ENCODE data around the gene AGTRAP. TPM values are rescaled to one million over a fixed set of nuclear protein-coding genes. Genes with fewer than 3 reads are reported as not detected.
A peak's percentile ranks its signal among the peaks of the same experiment; 100 is the strongest.

The AGTRAP gene
- total RNA-seq, 1 donor from 2014 or later: 95.6 TPM

DNA sequence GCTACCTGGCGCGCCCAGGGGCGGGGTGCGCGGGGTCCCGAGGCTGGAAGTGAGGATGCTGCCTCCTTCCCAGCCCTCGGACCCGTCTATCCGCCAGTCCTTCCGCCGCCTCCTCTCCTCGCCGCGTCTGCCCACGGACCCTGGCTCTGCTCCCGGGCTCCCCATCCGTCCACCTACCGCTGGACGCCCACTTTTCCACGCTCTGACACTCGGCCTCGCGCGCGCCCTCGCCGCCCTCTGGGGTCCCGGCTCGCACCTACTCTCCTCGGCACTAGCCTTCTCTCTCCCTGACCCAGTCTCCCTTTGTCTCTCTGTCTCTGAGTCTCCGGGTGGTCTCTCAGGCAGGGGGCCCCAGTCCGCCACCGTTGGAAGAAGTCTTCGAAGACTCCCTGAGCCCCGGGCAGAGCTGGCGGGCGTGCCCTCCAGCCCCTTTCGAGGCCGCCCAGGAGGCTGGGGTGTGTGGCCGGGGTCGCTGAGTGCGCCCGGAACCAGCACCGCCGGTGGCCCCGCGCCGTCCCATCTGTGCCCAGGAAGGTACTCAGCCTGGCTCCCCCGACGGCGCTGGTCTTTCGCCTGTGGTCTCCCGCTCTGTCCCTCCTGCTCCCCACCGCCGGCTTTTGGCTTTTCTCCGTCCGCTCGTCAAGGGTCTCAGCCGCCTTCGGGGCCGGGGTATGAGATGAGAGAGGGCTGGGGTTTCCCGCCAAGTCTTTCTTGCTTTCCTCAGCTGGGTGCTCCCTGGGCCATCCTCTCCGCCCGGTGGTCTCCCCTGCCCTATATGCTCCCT, 43.8 kb upstream of the AGTRAP start:
- Histone ChIP-seq H3K9me3 (no peaks in the 10 kb centered on the region), H3K36me3 (no peaks in the 10 kb centered on the region), H3K27ac (no peak overlapping the region), H3K27me3 (peaks cover 34% of the 10 kb centered on the region), H3K4me3 (peak overlapping the region; percentile 28 to 48), H3K4me1 (peaks cover 8 to 15% of the 10 kb centered on the region in 2 donors)
- DNase-seq (ENCODE audit: low spot score in 2 of 2): no peak
- TF ChIP-seq, protein P1, sequence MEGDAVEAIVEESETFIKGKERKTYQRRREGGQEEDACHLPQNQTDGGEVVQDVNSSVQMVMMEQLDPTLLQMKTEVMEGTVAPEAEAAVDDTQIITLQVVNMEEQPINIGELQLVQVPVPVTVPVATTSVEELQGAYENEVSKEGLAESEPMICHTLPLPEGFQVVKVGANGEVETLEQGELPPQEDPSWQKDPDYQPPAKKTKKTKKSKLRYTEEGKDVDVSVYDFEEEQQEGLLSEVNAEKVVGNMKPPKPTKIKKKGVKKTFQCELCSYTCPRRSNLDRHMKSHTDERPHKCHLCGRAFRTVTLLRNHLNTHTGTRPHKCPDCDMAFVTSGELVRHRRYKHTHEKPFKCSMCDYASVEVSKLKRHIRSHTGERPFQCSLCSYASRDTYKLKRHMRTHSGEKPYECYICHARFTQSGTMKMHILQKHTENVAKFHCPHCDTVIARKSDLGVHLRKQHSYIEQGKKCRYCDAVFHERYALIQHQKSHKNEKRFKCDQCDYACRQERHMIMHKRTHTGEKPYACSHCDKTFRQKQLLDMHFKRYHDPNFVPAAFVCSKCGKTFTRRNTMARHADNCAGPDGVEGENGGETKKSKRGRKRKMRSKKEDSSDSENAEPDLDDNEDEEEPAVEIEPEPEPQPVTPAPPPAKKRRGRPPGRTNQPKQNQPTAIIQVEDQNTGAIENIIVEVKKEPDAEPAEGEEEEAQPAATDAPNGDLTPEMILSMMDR (IDR thresholded peaks at IDR 0.05): no peak
- intact Hi-C loops (cut with DNase I): no loop called here

GRCh38 chr1:11693024-11693590, 42.8 kb upstream of the AGTRAP start:
- peak in 1 of 2 donors; percentile 70 for DNase-seq (ENCODE audit: low spot score in 2 of 2)
- peaks cover 34% of the 10 kb centered on the region for H3K27me3 ChIP-seq
- TF ChIP-seq, protein P1 (IDR thresholded peaks at IDR 0.05): no peak
- H3K4me1 ChIP-seq: peaks cover 8 to 15% of the 10 kb centered on the region in 2 donors
- H3K4me3 ChIP-seq: no peak overlapping the region
- intact Hi-C loops (cut with DNase I): no loop called here
- H3K9me3 ChIP-seq: no peaks in the 10 kb centered on the region
- no peaks in the 10 kb centered on the region for H3K36me3 ChIP-seq
- no peak overlapping the region for H3K27ac ChIP-seq

GRCh38 chr1:11693917-11694316, 42.0 kb upstream of the AGTRAP start:
- intact Hi-C loops (cut with DNase I): no loop called here
- Histone ChIP-seq H3K36me3 (no peaks in the 10 kb centered on the region), H3K4me1 (peaks cover 8 to 15% of the 10 kb centered on the region in 2 donors), H3K9me3 (no peaks in the 10 kb centered on the region), H3K4me3 (no peak overlapping the region), H3K27ac (no peak overlapping the region), H3K27me3 (peaks cover 34% of the 10 kb centered on the region)
- TF ChIP-seq, protein P1 (IDR thresholded peaks at IDR 0.05): no peak
- no peak for DNase-seq (ENCODE audit: low spot score in 2 of 2)

DNA sequence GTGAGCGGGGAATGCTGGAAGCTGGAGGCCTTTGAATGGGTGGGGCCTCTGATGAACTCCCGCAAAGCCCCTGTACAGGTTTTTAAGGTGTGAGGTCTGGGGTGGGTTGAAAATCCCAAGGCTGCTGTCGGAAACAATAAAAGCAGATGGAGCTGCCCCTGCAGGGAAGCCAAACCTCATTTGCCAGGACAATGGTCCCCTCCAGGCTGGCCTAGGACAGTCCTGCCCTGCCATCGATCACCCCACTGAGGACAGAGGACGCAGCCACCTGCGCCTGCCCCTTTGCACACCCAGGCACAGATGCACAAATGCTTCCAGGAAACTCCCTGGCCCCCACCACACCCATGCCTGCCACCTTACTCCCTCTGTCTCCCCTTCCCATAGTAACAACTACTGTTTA, 40.1 kb upstream of the AGTRAP start:
- Histone ChIP-seq H3K27ac (no peak overlapping the region), H3K4me3 (no peak overlapping the region), H3K4me1 (peaks cover 8 to 14% of the 10 kb centered on the region in 2 donors), H3K9me3 (no peaks in the 10 kb centered on the region), H3K27me3 (peaks cover 27% of the 10 kb centered on the region), H3K36me3 (no peaks in the 10 kb centered on the region)
- intact Hi-C loops (cut with DNase I): no loop called here
- TF ChIP-seq, protein P1 (IDR thresholded peaks at IDR 0.05): no peak
- no peak for DNase-seq (ENCODE audit: low spot score in 2 of 2)

- H3K4me3 ChIP-seq: no peak overlapping the region
- peaks cover 12% of the 10 kb centered on the region for H3K27me3 ChIP-seq
Measured at GRCh38 chr1:11697188-11697892, 38.6 kb upstream of the AGTRAP start.

More at GRCh38 chr1:11697188-11697892, 38.6 kb upstream of the AGTRAP start:
- Histone ChIP-seq H3K4me1 (peaks cover 0 to 9% of the 10 kb centered on the region in 2 donors), H3K36me3 (no peaks in the 10 kb centered on the region), H3K9me3 (no peaks in the 10 kb centered on the region), H3K27ac (no peak overlapping the region)
- TF ChIP-seq, protein P1 (IDR thresholded peaks at IDR 0.05): no peak
- DNase-seq (ENCODE audit: low spot score in 2 of 2): no peak
- intact Hi-C loops (cut with DNase I): no loop called here
